ENCODE results near the gene GEMIN5.

GEMIN5 gene

DNA sequence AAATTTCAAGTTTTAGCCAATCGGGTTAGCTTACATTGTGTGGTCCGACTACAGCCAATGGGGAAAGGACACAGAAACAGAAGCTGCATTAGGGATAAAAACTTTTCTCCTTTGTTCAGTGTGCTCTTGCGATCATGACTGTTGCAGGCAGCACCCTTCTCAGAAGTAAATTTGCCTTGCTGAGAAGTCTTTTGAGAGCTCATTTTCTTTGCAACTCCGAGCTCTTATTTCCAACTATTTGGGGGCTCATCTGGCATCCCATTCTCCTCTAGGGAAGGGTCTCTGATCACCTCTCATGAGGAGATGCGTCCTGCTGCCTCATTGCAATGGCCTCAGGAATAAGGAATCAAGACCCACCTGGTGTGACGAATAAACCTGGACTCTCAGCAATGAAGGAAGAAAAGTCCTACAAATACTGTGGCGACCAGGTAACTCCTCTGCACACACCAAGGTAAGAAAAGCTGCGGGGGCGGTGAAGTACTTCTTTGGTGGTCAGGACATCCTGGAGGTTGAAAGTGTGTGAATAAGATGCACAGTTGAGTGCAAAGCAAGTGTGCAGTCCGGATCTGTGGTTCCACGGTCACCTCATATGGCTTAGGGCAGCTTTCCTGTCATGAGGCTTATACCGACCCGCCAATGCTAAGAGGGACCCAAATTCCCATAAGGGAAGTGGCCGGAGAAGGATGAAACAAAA, 59.2 kb downstream of the GEMIN5 start:
- FAIRE-seq, result no peak

GRCh38 chr5:154873791-154874331, 64.2 kb downstream of the GEMIN5 start:
- FAIRE-seq, result no peak

DNA sequence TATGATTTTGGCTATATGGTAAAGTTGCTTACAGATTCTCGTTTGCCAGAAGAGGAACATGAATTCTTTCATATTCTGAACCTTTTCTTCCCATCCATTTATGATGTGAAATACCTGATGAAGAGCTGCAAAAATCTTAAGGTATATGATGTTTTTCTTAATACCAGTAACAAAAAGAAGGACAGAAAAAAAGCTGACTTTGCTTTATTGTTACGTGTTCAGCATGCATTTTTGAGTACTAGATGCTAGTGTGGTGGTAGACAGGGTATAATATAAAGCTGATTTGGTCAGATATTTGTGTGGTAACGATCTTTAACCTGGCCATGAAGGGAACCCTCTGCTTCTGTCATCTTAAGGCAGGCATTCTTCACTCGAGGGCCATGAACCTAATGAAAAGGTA, 66.3 kb downstream of the GEMIN5 start:
- no peak for FAIRE-seq

DNA sequence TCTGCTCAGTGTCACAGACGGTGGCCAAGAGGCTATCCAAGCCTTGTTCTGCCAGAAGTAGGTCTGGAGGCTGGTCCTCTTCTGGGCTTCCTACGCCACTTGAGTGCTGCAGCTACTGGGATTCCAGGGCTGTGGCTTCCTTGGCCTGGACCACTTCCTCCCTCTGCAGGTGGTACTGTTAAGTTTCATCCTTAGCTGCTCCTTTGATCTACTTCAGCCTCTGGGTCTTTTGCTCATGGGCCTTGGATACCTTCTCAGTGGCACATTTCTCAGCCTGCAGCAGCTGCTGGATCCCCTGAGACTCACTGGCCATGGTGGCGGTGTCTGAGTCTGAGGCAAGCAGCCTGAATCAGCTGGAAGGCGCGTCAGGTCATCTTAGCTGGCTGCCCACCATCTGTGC, 69.3 kb downstream of the GEMIN5 start:
- no peak for FAIRE-seq

DNA sequence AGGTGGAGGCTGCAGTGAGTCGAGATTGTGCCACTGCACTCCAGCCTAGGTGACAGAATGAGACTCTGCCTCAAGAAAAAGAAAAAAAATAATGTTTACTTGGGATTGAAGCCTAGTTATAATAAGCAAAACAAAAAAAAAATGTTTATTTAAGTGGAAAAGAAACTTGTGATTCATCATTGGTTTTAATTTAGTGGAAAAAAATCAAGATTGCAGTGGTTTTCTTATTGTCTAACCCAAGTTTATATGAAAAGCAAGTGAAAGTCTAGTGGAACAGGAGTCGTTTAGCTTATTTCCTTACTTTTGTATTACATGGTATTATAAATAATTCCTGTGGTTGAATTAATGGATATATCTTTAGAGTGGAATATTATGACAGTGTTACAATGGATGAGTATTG, 71.2 kb downstream of the GEMIN5 start:
- no peak for FAIRE-seq

DNA sequence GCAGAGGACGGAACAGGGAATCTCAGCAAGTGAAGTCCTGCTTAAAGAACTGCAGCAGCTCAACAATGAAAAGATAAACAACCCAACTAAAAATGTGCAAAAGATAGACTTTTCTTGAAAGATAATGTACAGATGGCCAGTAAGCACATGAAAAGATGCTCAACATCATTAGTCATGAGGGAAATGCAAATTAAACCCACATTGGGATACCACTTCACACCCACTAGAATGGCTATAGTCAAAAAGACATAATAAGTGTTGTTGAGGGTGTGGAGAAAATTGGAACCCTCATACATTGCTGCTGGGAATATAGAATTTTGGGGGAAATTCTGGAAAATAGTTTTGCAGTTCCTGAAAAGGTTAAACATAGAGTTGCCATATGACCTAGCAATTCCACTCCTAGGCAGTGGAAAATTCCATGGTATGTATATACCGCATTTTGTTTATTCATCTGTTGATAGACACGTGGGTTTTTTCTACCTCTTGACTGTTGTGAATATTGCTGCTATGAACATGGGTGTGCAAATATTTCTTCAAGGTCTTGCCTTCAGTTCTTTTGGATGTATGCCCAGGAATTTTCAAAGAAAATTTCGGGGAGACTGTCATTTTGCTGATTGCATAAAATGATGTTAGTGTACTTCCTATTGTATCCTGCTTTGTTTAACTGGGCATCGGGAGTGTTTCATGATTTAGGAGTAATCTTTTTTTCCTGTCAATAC, 72.4 kb downstream of the GEMIN5 start:
- no peak for FAIRE-seq

DNA sequence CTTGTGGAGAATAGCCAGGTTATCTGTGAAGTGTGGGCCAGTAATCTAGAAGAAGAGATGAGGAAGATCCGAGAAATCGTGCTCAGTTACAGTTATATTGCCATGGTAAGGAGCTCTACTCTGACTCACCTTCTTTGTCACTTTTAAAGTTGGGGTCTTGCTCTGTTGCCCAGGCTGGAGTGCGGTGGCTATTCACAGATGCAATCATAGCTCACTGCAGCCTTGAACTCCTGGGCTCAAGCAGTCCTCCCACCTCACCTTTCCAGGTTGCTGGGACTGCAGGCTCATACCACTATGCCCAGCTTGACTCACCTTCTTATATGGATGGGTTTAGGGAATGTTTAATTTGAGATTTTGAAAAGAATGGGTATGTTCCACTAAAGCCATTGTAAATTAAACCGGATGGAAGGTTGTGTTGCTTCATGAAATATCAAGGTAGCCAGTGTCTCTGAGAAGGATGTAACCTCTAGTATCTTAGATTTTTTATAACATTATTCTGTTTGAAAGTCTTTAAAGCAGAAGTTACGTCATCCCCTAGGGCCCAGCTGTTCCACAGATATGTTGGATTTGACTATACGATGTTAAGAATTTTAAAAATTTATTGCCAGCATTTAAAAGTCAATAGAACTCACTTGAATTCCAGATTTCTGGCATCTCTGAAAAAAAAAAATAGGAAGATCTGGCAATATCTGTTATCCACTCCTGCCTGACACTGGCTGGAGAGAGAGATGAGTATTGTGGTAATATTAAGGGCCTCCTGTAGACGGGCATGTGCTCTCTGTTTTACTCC, 74.5 kb downstream of the GEMIN5 start:
- no peak for FAIRE-seq

DNA sequence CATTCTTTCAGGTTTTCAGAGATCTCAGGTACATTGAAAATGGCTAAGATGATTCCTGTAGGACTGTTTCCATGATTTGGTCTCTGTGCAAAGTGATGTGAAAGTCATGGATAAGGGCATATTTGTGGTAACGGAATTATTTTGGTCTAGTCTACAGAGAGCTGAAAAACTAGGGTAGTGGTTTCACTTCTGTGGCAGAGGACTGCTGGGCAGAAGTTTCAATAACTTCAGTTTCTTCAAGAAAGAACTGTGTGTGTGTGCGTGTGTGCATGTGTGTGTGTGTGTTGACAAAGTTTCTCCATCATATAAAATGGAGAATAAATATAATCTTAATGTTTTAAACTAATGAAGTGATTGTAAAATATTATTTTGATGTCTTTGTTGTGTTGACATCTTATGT, 75.2 kb downstream of the GEMIN5 start:
- no peak for FAIRE-seq

- FAIRE-seq, result no peak
These were observed 76.1 kb downstream of the GEMIN5 start for GRCh38 chr5:154861946-154862345.

- FAIRE-seq, result no peak
These were observed 77.2 kb downstream of the GEMIN5 start for GRCh38 chr5:154860765-154861164.

- FAIRE-seq, result no peak
These were observed 77.9 kb downstream of the GEMIN5 start for GRCh38 chr5:154860123-154860522.

DNA sequence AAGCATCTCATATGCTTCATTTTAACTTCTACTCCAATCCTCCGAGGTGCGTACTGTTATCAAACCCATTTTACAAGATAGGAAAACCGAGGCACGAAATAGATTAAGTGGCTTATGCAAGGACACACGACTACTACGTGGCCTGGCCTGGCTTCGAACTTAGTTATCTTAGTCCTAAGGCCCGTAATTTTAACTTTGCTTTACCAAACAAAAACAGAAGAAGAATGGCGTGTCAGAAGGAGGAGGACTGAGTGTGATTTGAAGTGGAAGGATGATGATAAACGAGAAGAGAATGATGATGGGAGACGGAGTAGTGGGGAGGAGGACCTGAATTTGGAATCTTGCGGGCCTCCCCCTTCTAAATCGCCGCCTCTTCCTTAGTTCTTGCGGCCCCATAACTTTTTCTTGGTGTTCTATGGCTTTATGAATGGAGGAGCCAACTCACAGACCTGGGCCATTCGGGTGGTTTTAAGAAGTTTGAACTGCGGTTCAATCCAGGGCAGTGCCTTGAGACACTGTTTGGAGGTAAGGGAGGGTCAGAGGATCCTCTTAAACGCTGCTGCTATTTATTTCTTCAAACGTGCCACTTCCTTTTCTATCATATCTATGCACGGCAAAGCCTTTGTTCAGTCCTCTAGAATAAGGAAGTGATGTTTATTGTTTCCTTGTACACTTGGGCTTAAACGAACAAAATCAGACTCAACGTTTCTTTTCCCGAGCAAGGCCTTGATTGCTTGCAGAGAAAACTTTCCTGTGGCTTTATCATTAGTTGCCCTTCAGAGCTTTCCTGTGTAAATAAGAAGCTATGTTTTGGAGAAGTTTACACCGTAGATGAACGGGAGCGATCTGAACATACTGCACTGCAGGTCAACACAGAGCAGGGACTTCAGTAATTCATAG, 78.8 kb downstream of the GEMIN5 start:
- FAIRE-seq, result no peak

- FAIRE-seq, result peak; percentile 79
These were observed 79.6 kb downstream of the GEMIN5 start, which contains the start of gene CNOT8 for GRCh38 chr5:154858297-154858971. Gene CNOT8 (plus strand): TSS chr5:154858627. CDS start chr5:154863279, 4,652 bp downstream.

DNA sequence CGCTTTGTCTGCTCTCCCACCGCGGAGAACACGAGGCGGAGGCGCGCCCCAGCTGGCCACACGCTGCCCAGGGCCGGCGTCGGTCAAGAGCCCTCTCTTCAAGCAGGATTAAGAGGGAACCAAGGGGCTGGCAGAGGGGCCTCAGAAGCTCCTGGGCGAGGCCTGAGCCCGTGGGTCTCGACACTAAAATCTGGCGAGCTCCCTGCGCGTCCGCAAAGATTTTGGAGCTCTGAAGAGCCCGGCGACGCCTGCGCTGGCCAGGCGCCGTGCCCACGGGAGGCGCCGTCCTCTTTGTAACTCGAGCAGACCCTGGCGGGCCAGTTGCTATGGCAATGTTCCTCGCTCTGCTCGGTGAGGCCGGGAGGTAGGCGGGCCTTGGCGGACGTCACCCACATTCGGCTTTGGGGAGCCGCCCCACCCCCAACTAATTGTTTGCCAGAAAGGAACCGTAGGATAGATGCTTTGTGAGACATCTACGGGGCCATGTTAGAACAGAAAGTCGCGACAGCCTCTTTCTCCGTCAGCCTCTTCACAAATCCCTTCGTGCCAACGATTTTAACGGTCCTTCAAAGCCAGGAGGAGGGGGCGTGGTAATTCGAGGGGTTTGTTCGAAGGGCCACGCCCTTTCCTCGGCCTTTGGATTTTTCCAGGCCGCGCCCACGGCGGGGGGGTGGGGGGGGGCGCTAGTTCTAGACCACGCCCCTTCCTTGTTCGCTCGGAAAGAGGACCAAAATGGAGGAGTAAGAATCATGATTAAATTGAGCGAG, 80.3 kb downstream of the GEMIN5 start:
- peak; percentile 55 for FAIRE-seq

DNA sequence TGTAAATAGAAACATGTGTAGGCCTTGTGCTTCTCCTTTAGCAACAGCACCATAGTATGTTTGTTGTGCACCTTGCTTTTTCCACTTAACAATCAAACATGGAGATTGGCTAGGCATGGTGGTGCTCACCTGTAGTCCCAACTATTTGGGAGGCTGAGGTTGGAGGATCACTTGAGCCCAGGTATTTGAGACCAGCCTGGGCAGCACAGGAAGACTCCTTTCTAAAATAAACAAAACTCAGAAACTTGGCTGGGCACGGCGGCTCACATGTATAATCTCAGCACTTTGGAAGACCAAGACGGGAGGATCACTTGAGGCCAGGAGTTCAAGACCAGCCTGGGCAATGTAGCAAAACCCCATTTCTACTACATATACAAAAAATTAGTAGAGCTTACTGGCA, 86.7 kb downstream of the GEMIN5 start:
- no peak for FAIRE-seq

DNA sequence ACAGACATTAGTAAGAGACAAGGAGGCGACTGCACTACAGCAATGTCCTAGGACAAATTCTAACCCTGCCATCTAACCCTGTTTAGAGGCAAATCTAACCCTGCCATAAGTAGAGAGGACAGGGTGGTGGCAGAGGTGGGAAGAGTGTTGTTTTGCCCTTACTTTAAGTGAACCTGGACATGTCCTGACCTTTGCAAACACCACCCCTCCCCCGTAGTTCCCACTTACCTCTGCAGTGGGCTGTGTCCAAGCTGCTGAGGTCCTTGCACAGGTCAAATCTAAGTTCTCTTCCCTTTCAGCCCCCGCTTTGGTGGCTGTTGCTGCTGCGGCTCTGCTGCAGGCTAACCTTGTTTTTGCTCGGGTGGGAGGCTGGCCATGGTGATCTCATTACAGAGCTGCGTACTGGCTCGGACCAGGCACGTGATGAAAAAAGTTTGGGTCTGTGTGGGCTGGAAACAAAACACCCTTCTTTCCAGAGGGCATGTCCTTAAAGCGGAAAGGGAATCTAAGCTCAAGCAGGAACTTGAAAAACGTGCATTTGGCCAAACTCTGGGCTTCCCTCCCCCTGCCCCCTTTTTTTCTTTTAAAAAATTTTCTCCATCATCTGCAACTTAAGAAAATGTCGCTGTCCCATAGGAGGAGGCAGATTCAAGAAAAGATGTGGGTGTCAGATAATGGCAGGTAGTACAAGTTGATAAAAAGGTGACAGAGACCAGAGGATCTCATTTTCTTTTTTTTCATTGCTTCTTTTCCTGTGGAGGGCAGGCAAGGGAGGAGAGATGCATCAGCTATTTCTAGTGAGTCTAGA, 87.6 kb downstream of the GEMIN5 start, which contains the start of gene FAXDC2:
Gene FAXDC2, minus strand, starts transcription at position 349 of the 808 bp plus-strand sequence. CDS start 12,425 bp downstream, outside the sequence.
- no peak for FAIRE-seq

- no peak for FAIRE-seq
These were observed 88.2 kb downstream of the GEMIN5 start for GRCh38 chr5:154849791-154850201.

- no peak for FAIRE-seq
These were observed 88.7 kb downstream of the GEMIN5 start for GRCh38 chr5:154849264-154849785.

DNA sequence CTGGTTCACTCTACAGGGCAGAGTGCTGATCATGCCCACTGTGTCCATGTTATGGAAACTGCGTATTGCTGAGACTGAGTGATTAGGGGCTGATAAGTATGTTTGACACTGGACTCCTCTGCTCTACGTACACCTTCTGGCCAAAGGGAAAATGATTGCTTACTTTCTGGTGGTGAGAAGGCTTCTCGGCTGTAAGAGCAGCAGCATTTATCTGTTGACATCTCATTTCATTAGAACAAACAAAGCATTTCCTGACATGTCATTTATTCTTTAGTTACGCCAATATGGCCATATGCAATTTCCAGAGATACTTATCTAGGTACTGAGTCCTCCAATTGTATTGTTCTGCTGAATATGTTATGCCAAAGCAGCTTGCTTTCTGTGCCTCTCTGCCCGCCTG, 93.2 kb downstream of the GEMIN5 start:
- no peak for FAIRE-seq
